ENCODE results near the gene DMAP1.
A peak's percentile ranks its signal among the peaks of the same experiment; 100 is the strongest.
"Not testable (repeated sequence)": the region's sequence is repeated elsewhere in the genome, so short reads cannot be mapped to it uniquely, and the experiment has no call there.

The DMAP1 gene, protein sequence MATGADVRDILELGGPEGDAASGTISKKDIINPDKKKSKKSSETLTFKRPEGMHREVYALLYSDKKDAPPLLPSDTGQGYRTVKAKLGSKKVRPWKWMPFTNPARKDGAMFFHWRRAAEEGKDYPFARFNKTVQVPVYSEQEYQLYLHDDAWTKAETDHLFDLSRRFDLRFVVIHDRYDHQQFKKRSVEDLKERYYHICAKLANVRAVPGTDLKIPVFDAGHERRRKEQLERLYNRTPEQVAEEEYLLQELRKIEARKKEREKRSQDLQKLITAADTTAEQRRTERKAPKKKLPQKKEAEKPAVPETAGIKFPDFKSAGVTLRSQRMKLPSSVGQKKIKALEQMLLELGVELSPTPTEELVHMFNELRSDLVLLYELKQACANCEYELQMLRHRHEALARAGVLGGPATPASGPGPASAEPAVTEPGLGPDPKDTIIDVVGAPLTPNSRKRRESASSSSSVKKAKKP

DNA sequence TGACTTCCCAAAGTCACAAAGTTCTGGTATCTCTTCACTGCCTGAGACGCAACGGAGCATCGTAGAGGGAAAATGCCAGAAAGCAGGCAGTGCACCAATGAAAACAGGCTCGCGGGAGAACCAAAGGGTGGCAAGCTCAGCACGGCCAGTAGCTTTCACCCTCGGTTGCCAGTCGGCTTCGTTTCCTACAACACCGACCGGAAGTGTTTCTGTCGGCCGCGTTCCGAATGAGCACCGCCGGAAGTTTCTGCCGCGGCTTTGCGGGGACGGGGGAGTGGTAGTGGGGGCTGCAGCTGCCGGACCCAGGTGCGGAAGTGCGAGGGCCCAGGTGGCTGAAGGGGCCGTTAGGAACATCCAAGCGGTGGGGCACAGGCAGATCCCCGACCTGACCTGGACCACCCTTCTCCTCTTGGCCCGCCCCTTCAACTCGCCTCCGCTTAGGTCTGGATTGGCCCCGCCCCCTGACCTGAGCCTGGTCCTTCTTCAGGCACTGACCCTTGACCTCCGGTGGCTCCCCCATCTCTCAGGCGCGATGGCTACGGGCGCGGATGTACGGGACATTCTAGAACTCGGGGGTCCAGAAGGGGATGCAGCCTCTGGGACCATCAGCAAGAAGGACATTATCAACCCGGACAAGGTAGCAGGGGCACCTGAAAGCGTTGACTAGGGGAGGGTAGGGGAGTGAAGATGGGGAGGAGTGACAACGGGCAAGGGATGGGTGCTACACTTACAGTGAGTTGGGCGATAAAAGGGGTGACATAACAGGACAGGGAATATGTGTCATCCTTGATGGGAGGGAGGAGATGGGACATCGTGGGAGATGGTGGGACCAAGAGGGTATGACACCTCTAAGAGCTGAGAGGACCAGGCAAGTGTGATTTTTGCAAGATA, at the start of gene DMAP1:
DMAP1 (plus strand) TSS at position 250 of the 891 bp plus-strand sequence; CDS start at position 533, 283 bp downstream.
- Histone ChIP-seq H3K4me3 (ENCODE audit: low read length) (peak within 1 kb of the TSS; percentile 65), H3K36me3 (ENCODE audit: insufficient read depth, low read length) (peaks cover 30% of the 10 kb centered on the region), H3K4me1 (ENCODE audit: insufficient read depth, low read length) (peaks cover 19% of the 10 kb centered on the region), H3K9me3 (ENCODE audit: low read length) (no peaks in the 10 kb centered on the region), H2AFZ (ENCODE audit: low read depth, low read length) (peak within 1 kb of the TSS; percentile 85), H3K27me3 (ENCODE audit: insufficient read depth, low read length) (no peaks in the 10 kb centered on the region)

DNA sequence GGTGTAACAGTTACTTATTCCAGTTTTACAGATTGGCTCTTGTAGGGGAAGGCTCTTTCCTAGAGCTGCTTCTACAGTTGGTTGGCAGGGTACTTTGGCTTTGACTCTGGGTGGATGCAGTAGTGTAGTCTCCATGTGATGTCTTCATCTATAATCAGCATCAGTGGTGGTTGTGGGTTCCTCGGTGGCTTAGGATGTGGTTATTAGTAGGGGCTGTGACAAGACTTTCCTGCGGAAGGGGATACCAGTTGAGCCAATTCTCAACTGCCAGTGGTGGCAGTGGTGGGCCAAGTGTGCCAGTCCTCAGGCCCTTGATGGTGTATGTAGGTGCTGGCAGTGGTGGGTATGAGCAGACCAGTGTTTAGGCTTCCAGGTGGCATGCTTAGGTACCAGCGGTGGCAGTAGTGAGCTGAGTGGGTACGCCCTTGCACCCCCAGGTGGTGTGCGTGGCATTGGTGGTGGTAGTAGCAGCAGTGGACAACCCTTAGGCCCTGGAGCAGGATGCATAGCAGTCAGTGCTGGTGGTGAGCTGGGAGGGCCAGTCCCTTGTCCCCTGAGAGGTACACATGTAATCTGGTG, 44.7 kb upstream of the DMAP1 start:
- no peak overlapping the region for H2AFZ ChIP-seq (ENCODE audit: low read depth, low read length)
- H3K36me3 ChIP-seq (ENCODE audit: insufficient read depth, low read length), result no peaks in the 10 kb centered on the region
- peaks cover 5% of the 10 kb centered on the region for H3K9me3 ChIP-seq (ENCODE audit: low read length)
- peaks cover 16% of the 10 kb centered on the region for H3K4me1 ChIP-seq (ENCODE audit: insufficient read depth, low read length)
- H3K4me3 ChIP-seq (ENCODE audit: low read length), result no peak overlapping the region
- H3K27me3 ChIP-seq (ENCODE audit: insufficient read depth, low read length), result no peaks in the 10 kb centered on the region

DNA sequence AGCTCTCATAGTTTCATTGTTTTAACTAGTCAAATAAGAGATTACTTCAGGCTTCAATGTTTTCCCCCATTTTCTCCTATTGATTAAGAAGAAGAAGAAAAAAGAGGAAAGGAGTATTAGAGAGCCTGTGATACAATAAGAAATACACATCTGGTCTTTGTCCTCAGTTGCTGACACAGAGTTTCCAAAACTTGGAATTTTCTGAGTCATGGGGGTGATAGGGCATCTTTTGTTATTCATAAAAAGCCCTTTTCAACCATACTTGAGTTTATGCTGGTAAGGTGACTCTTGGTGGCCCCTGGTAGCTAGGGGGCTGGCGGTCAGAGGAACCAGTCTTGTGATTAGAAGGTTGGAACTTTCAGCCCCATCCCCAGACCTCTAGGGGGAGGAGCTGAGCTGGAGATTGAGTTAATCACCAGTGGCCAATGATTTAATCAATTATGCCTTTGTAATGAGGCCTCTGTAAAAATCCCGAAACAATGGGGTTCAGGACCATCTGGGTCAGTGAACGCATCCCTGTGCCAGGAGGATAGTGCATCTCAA, 42.9 kb upstream of the DMAP1 start:
- Histone ChIP-seq H3K4me1 (ENCODE audit: insufficient read depth, low read length) (peaks cover 16% of the 10 kb centered on the region), H3K36me3 (ENCODE audit: insufficient read depth, low read length) (no peaks in the 10 kb centered on the region), H3K9me3 (ENCODE audit: low read length) (peaks cover 5% of the 10 kb centered on the region), H2AFZ (ENCODE audit: low read depth, low read length) (no peak overlapping the region), H3K27me3 (ENCODE audit: insufficient read depth, low read length) (no peaks in the 10 kb centered on the region), H3K4me3 (ENCODE audit: low read length) (no peak overlapping the region)

DNA sequence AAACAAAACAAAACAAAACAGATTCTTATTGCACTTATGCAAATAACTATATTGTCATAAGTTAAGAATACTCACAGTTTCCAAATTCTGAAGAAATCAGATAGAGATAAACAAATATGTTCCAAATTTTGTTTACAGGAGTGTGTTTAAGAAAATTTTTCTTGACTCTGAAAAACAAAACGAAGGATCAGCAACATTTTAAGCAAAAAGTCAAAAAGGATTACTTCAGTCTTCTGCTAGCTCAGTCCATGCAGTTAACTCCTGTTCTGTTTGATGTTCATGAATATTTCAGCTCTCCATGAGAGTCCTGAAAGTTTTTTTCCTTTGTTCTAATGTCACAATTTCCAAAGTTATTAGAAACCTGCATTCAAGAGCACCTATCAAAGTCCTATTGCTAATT, 38.6 kb upstream of the DMAP1 start:
- H3K4me1 ChIP-seq (ENCODE audit: insufficient read depth, low read length), result peaks cover 14% of the 10 kb centered on the region
- peaks cover 3% of the 10 kb centered on the region for H3K9me3 ChIP-seq (ENCODE audit: low read length)
- H3K4me3 ChIP-seq (ENCODE audit: low read length), result no peak overlapping the region
- no peak overlapping the region for H2AFZ ChIP-seq (ENCODE audit: low read depth, low read length)
- no peaks in the 10 kb centered on the region for H3K27me3 ChIP-seq (ENCODE audit: insufficient read depth, low read length)
- no peaks in the 10 kb centered on the region for H3K36me3 ChIP-seq (ENCODE audit: insufficient read depth, low read length)

DNA sequence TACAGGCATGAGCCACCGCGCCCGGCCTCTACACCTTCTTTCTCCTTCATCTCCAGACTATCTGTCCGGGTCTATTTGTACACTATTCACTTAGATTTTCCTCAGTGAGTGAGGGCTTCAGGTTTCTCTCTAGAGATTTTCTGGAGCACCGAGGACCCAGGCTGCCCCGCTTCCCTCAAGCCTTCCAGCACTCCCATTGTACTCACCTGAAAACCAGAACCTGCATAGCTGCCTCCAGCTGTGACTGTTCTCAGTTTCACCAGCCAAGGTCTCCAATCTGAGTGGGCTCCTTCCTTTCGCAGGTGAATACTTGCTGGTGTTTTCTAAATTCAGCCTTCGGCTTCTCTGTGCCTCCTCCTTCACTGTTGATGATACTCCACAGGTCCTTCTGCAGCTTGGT, 12.9 kb upstream of the DMAP1 start:
- Histone ChIP-seq H3K27me3 (ENCODE audit: insufficient read depth, low read length) (no peaks in the 10 kb centered on the region), H3K4me3 (ENCODE audit: low read length) (no peak overlapping the region), H3K36me3 (ENCODE audit: insufficient read depth, low read length) (no peaks in the 10 kb centered on the region), H3K9me3 (ENCODE audit: low read length) (no peaks in the 10 kb centered on the region), H3K4me1 (ENCODE audit: insufficient read depth, low read length) (no peaks in the 10 kb centered on the region), H2AFZ (ENCODE audit: low read depth, low read length) (no peak overlapping the region)

DNA sequence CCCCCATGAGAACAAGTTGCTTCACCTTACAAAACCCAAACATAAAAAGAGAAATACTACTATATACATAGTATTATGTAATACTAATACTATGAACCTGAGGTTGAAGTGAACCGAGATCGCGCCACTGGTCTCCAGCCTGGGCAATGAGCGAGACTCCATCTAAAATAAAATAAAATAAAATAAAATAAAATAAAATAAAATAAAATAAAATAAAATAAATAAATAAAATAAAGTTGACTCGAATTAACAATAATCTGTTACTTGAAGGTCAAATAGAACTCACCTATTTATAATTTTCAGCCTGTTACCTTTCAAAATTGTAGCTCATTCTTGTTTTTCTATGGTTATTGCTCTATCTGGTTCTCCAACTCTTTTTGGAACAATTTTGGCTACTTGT, 6.7 kb upstream of the DMAP1 start:
- not testable (repeated sequence) for H3K4me1 ChIP-seq (ENCODE audit: insufficient read depth, low read length); H3K4me3 ChIP-seq (ENCODE audit: low read length); H3K36me3 ChIP-seq (ENCODE audit: insufficient read depth, low read length); H3K27me3 ChIP-seq (ENCODE audit: insufficient read depth, low read length); H3K9me3 ChIP-seq (ENCODE audit: low read length); H2AFZ ChIP-seq (ENCODE audit: low read depth, low read length)

DNA sequence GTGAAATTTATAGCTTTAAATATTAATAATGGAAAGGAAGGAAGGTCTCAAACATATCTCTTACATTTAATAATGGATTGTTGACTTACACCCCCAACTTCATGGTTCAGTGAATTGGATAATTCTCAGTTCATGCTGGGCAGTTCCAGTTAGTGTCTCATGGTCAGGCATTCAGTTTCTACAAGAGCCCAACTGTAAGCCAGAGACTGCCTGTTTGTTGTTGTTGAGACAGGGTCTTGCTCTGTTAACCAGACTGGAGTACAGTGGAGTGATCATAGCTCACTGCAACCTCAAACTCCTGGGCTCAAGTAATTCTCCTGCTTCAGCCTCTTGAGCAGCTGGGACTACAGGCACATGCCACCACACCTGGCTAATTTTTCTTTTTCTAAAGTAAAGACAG, 5.0 kb upstream of the DMAP1 start:
- no peaks in the 10 kb centered on the region for H3K9me3 ChIP-seq (ENCODE audit: low read length)
- H2AFZ ChIP-seq (ENCODE audit: low read depth, low read length), result no peak overlapping the region
- H3K4me1 ChIP-seq (ENCODE audit: insufficient read depth, low read length), result peaks cover 9% of the 10 kb centered on the region
- no peaks in the 10 kb centered on the region for H3K27me3 ChIP-seq (ENCODE audit: insufficient read depth, low read length)
- H3K4me3 ChIP-seq (ENCODE audit: low read length), result no peak overlapping the region
- no peaks in the 10 kb centered on the region for H3K36me3 ChIP-seq (ENCODE audit: insufficient read depth, low read length)

DNA sequence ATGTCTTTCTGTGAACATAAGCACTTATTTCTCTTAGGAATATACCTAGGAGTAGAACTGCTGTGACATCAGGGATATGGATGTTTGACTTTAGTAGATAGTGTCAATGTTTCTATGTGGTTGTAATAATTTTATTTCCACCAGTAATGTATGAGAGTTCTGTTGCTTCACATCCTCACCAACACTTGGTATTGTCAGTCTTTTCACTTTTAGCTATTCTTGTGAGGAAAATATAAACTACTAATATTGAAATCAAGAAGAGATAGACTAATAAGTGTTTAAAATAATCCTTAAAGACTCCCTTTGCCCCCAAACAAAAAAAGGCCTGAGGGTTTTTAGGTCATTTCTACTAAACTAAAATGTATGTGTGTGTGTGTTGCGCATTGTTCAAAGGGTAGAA, 2.7 kb upstream of the DMAP1 start:
- peaks cover 12% of the 10 kb centered on the region for H3K36me3 ChIP-seq (ENCODE audit: insufficient read depth, low read length)
- H3K4me1 ChIP-seq (ENCODE audit: insufficient read depth, low read length), result peaks cover 19% of the 10 kb centered on the region
- no peak overlapping the region for H3K4me3 ChIP-seq (ENCODE audit: low read length)
- H3K27me3 ChIP-seq (ENCODE audit: insufficient read depth, low read length), result no peaks in the 10 kb centered on the region
- no peaks in the 10 kb centered on the region for H3K9me3 ChIP-seq (ENCODE audit: low read length)
- H2AFZ ChIP-seq (ENCODE audit: low read depth, low read length), result no peak overlapping the region

DNA sequence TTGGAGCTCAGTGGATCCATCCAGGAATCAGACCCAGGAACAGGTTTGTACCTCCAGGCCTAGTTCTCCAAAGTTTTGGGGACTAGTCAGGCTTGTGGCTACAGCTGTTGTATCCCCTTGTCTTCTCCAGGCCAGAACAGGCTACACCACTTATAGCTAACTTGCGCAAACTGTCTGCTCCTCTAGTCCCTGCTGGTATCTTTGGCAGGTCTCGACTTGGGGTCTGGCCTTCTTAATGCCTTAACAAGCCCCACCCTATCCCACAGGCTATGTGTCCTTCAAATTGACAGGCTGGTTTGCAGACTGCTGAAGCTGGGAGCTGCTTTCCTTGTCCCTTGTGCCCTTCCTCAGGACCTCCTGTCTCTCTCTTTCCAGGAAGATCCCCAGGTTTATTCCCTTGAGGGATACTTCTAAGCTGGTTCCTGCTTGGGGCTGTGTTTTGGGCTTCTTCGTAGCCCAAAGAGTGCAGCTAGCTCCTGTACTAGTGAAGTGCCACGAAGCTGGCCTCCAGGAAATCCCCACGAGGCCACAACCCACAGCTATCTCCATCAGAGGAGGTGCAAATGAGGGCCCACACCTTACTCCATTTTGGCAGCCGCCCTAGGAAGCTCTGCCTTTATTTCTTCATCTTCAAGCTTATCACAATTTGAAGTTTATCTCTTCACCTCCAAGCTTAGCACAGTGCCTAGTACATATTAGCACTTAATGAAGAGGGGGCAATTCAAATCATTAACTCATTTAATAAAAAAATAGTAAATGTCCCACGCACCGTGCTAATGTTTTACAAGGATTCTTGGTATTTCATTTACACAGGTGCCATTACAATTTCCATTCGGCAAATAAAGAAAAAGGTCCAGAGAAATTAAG, 683 bp upstream of the DMAP1 start:
- Histone ChIP-seq H3K4me3 (ENCODE audit: low read length) (peak overlapping the region; percentile 65), H3K27me3 (ENCODE audit: insufficient read depth, low read length) (no peaks in the 10 kb centered on the region), H3K9me3 (ENCODE audit: low read length) (no peaks in the 10 kb centered on the region), H2AFZ (ENCODE audit: low read depth, low read length) (peak overlapping the region; percentile 85), H3K4me1 (ENCODE audit: insufficient read depth, low read length) (peaks cover 19% of the 10 kb centered on the region), H3K36me3 (ENCODE audit: insufficient read depth, low read length) (peaks cover 23% of the 10 kb centered on the region)

DNA sequence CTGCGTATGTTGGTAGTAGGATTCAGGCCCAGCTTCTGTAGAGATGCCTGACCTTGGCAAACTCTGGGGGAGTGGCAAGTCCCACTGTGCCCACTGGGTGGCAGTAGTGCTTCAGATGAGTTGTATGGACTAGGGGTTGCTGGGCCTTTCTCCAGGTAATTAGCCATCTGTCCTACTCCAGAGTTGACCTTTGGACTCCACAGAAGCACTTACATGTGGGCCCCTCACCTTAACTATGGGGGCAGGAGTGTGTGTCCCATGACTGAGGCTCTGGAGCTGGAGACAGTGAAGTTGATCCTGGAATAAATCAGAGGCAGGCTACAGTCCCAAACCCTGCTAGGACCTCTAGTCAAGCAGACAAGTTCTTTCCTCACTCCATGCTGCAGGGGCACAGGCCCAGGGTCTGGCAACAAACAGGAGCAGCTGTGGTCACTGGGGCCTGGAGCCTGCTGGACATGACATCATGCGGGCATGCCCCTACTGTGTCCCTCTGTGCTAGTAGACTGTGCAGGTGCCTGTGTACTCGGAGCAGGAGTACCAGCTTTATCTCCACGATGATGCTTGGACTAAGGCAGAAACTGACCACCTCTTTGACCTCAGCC, 4.6 kb downstream of the DMAP1 start:
- H3K27me3 ChIP-seq (ENCODE audit: insufficient read depth, low read length), result no peaks in the 10 kb centered on the region
- no peak overlapping the region for H3K4me3 ChIP-seq (ENCODE audit: low read length)
- H3K36me3 ChIP-seq (ENCODE audit: insufficient read depth, low read length), result peaks cover 67% of the 10 kb centered on the region
- no peaks in the 10 kb centered on the region for H3K9me3 ChIP-seq (ENCODE audit: low read length)
- H2AFZ ChIP-seq (ENCODE audit: low read depth, low read length), result no peak overlapping the region
- peaks cover 11% of the 10 kb centered on the region for H3K4me1 ChIP-seq (ENCODE audit: insufficient read depth, low read length)

DNA sequence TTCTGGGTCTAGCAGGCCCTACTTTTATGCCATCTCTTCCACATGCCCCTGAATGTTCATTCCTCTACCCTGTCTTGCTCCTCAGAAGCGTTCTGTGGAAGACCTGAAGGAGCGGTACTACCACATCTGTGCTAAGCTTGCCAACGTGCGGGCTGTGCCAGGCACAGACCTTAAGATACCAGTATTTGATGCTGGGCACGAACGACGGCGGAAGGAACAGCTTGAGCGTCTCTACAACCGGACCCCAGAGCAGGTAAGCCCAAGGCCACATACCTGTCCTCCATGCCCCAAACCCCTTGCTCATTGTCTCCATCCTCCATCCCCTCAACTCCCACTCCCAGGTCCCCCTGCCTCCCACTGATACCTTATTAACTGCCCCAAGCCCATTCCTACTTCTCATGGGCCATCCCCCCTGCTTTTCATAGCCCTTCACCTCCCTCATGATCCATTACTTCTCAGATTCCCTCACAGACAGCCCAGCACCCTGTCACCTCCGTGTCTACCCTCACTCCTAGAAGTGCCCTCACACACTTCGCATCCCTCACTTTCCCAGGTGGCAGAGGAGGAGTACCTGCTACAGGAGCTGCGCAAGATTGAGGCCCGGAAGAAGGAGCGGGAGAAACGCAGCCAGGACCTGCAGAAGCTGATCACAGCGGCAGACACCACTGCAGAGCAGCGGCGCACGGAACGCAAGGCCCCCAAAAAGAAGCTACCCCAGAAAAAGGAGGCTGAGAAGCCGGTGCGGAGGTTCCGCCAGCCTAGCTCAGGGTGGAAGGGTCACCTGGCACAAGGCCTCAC, 5.4 kb downstream of the DMAP1 start:
- Histone ChIP-seq H2AFZ (ENCODE audit: low read depth, low read length) (no peak overlapping the region), H3K4me1 (ENCODE audit: insufficient read depth, low read length) (peaks cover 9% of the 10 kb centered on the region), H3K36me3 (ENCODE audit: insufficient read depth, low read length) (peaks cover 67% of the 10 kb centered on the region), H3K9me3 (ENCODE audit: low read length) (no peaks in the 10 kb centered on the region), H3K4me3 (ENCODE audit: low read length) (no peak overlapping the region), H3K27me3 (ENCODE audit: insufficient read depth, low read length) (no peaks in the 10 kb centered on the region)
